ENCODE results near the gene ANKMY1. TPM values are rescaled to one million over a fixed set of nuclear protein-coding genes. Genes with fewer than 3 reads are reported as not detected.

ANKMY1 gene
- total RNA-seq, 1 experiment from 2014 or later: 19.5 TPM

DNA sequence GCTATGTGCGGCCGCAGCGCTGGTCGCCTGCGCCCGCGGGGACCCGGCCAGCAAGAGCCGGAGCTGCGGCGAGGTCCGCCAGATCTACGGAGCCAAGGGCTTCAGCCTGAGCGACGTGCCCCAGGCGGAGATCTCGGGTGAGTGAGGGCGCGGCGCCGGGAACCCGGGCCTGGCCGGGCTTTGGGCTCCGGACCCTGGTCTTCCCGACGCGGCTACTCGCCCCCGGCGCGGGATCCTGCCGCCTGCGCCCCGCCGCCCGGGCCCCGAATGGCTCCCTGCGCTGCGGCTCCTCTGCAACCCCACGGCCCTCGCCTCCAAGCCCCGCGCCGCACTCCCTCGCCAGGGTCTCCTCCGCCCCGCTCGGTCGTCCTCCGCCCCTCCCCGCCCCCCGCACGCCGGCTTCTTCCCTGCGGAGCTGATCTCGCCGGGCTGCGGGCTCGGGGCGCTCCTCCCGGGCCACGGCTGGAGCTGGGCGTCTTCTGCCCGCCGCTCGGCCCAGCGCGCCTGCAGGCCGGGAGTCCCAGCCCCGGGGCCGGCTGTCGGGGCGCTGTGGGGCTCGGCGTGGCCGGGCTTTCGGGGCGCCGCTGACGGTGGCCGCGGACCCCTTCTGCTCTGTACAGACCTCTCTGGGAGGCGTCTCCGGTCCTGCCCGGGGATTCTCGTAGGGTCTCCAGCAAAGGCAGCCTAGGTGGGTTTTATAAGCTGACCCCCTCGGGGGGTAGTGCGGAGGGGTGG lies 121.7 kb downstream of the ANKMY1 start:
- Histone ChIP-seq H3K79me2 (ENCODE audit: low read length) (peaks cover 35% of the 10 kb centered on the region), H3K27ac (ENCODE audit: low read length) (peak overlapping the region; percentile 56), H3K36me3 (ENCODE audit: low read depth, low read length) (no peaks in the 10 kb centered on the region), H4K20me1 (ENCODE audit: low read length) (peaks cover 27% of the 10 kb centered on the region), H3K4me2 (ENCODE audit: low read length) (peak overlapping the region; percentile 97), H3K4me3 (ENCODE audit: low read length) (peak overlapping the region; percentile 80), H3F3A (ENCODE audit: low read length, unreplicated experiment) (peaks cover 4% of the 10 kb centered on the region), H3K9ac (ENCODE audit: low read length) (peak overlapping the region; percentile 83), H3K4me1 (ENCODE audit: insufficient read depth, low read length) (peaks cover 30% of the 10 kb centered on the region), H3K9me3 (ENCODE audit: low read length) (no peaks in the 10 kb centered on the region), H2AFZ (ENCODE audit: low read length) (0 out of 2 replicates have a peak overlapping the region, but pooled peaks have one; percentile 26), H3K9me2 (replicated peaks; ENCODE audit: low read length) (no peaks in the 10 kb centered on the region), H3K27me3 (ENCODE audit: low read length) (no peaks in the 10 kb centered on the region)
- intact Hi-C loops (cut with micrococcal nuclease): loop anchor here (2.0 kb wide), 1 partner anchor 49 kb away; no protein-coding TSS in a partner anchor
- BruUV-seq (replicated peaks): no TSS peak
- DNase-seq: peak; percentile 14
- TF ChIP-seq EZH2 (IDR thresholded peaks at IDR 0.05; ENCODE audit: low read length, unreplicated experiment): no peak
- no peak for TF ChIP-seq EZH2phosphoT487 (IDR thresholded peaks at IDR 0.05; ENCODE audit: borderline replicate concordance, low read length)
- no peak for TF ChIP-seq CTCF (conservative IDR thresholded peaks at IDR 0.05; ENCODE audit: low read depth, low read length)
- ChIA-PET CTCF (no interaction called here), POLR2A (ENCODE audit: unreplicated experiment) (interaction anchor here (1.6 kb wide), 1 partner anchor 66 kb away, joined by 11 read pairs; no protein-coding TSS in a partner anchor)
- ATAC-seq: peak; percentile 4

- Histone ChIP-seq H3K27me3 (ENCODE audit: low read length) (no peaks in the 10 kb centered on the region), H3K9ac (ENCODE audit: low read length) (peak within 1 kb of the TSS; percentile 98), H3K36me3 (ENCODE audit: low read depth, low read length) (no peaks in the 10 kb centered on the region), H3K4me1 (ENCODE audit: insufficient read depth, low read length) (peaks cover 30% of the 10 kb centered on the region), H4K20me1 (ENCODE audit: low read length) (peaks cover 27% of the 10 kb centered on the region), H3K4me2 (ENCODE audit: low read length) (peak within 1 kb of the TSS; percentile 100), H3K9me3 (ENCODE audit: low read length) (no peaks in the 10 kb centered on the region), H3K4me3 (ENCODE audit: low read length) (peak within 1 kb of the TSS; percentile 95), H3F3A (ENCODE audit: low read length, unreplicated experiment) (peaks cover 4% of the 10 kb centered on the region), H3K79me2 (ENCODE audit: low read length) (peaks cover 35% of the 10 kb centered on the region), H3K9me2 (replicated peaks; ENCODE audit: low read length) (no peaks in the 10 kb centered on the region), H3K27ac (ENCODE audit: low read length) (peak within 1 kb of the TSS; percentile 97), H2AFZ (ENCODE audit: low read length) (peak within 1 kb of the TSS; percentile 73)
- no TSS peak for BruUV-seq (replicated peaks)
- ATAC-seq: peak; percentile 59
- DNase-seq: peak; percentile 83
- POLR2A ChIA-PET (ENCODE audit: unreplicated experiment): interaction anchor here (1.6 kb wide), 1 partner anchor 65 kb away, joined by 11 read pairs; no protein-coding TSS in a partner anchor
- TF ChIP-seq CTCF (conservative IDR thresholded peaks at IDR 0.05; ENCODE audit: low read depth, low read length): no peak
- intact Hi-C loops (cut with micrococcal nuclease): loop anchor here (2.0 kb wide), 1 partner anchor 49 kb away; no protein-coding TSS in a partner anchor
- CTCF ChIA-PET: no interaction called here
Measured at GRCh38 chr2:240435457-240435947, 122.3 kb downstream of the ANKMY1 start, which contains the start of gene GPC1. Gene GPC1, plus strand, starts transcription at chr2:240435663. Its CDS starts 256 bp downstream, at chr2:240435919.

All from PC-3 (cell line).